Smooth muscle cell (in vitro differentiated cells): Measurements from ENCODE around the gene KRT35. TPM values are rescaled to one million over a fixed set of nuclear protein-coding genes. Genes with fewer than 3 reads are reported as not detected.

Experiments used
- DNase-seq: peaks from one replicate; lab custom pipeline; 2025; ENCODE audit not compliant: unreplicated experiment; lab: John Stamatoyannopoulos, UW
- H2AFZ ChIP-seq: fragments of 200-600 bp; sonication (generic); 2 replicates; pipeline ENCODE4 v1.6.0; 2016; ENCODE audit warnings: antibody characterized with exemption, low read depth, mild to moderate bottlenecking
- H3F3A ChIP-seq: fragments of 200-600 bp; sonication (generic); 2 replicates; pipeline ENCODE4 v1.6.0; 2017; ENCODE audit warnings: antibody characterized with exemption, low read depth
- H3K27ac ChIP-seq: fragments of 200-600 bp; sonication (generic); 2 replicates; pipeline ENCODE4 v1.5.1; 2016; ENCODE audit warnings: low read depth, mild to moderate bottlenecking
- H3K27me3 ChIP-seq: fragments of 200-600 bp; sonication (generic); 2 replicates; pipeline ENCODE4 v1.6.1; 2016; ENCODE audit warnings: low read depth, mild to moderate bottlenecking
- H3K36me3 ChIP-seq: fragments of 200-600 bp; sonication (generic); 2 replicates; pipeline ENCODE4 v1.5.1; 2016; ENCODE audit warnings: low read depth
- H3K4me1 ChIP-seq: fragments of 200-600 bp; sonication (generic); 2 replicates; pipeline ENCODE4 v1.5.1; 2016; ENCODE audit warnings: low read depth
- H3K4me2 ChIP-seq: fragments of 200-600 bp; sonication (generic); 2 replicates; pipeline ENCODE4 v1.6.0; 2016; ENCODE audit warnings: mild to moderate bottlenecking
- H3K4me3 ChIP-seq: fragments of 200-600 bp; sonication (generic); 2 replicates; pipeline ENCODE4 v1.5.1; 2016; ENCODE audit warnings: mild to moderate bottlenecking
- H3K79me2 ChIP-seq: fragments of 200-600 bp; sonication (generic); 2 replicates; pipeline ENCODE4 v1.6.0; 2016; ENCODE audit warnings: low read depth, mild to moderate bottlenecking
- H3K9ac ChIP-seq: fragments of 200-600 bp; sonication (generic); 2 replicates; pipeline ENCODE4 v1.6.0; 2016; ENCODE audit warnings: low read depth
- H3K9me3 ChIP-seq: fragments of 200-600 bp; sonication (generic); replicated peaks from 2 replicates; pipeline ENCODE4 v1.5.1; 2016; ENCODE audit warnings: low read depth
- H4K20me1 ChIP-seq: fragments of 200-600 bp; sonication (generic); 2 replicates; pipeline ENCODE4 v1.6.0; 2016; ENCODE audit warnings: low read depth
- CTCF ChIP-seq: fragments of 200-600 bp; sonication (generic); IDR thresholded peaks from 2 replicates; pipeline ENCODE4 v1.5.1; 2017; ENCODE audit warnings: borderline replicate concordance, mild to moderate bottlenecking, antibody characterized with exemption; ENCODE audit not compliant: insufficient read depth, poor library complexity, severe bottlenecking
- WGBS: methylation state at CpG from one replicate; pipeline ENCODE4 v1.1.7; 2016; ENCODE audit warnings: low lambda C conversion rate; 5-methylcytosine and 5-hydroxymethylcytosine counted together
- polyA plus RNA-seq: library from polyadenylated mRNA; unstranded; fragments of >200 nt; fragmentation: Nextera tagmentation; extraction: Ambion mirVana; gene quantifications from 2 replicates; pipeline ENCODE4 v1.2.1, GENCODE V29; 2016
- total RNA-seq: library from RNA; depleted of rRNA; stranded (reverse); fragments of >200 nt; gene quantifications from 2 replicates; pipeline ENCODE4 v1.2.3, GENCODE V29; 2014

The KRT35 gene
- total and polyA plus RNA-seq, 2 experiments from 2014 or later = not detected

GRCh38 chr17:41505007-41505808 is 24.3 kb upstream of the KRT35 start, which contains the start of gene KRT13:
KRT13 (minus strand) TSS chr17:41505612; CDS start chr17:41505550, 62 bp downstream.
- Histone ChIP-seq H3K27me3 (no peaks in the 10 kb centered on the region), H3K9ac (no peak within 1 kb of the TSS), H3K4me1 (no peaks in the 10 kb centered on the region), H3K9me3 (no peaks in the 10 kb centered on the region), H4K20me1 (no peaks in the 10 kb centered on the region), H3K36me3 (no peaks in the 10 kb centered on the region), H2AFZ (no peak within 1 kb of the TSS), H3K4me2 (no peak within 1 kb of the TSS), H3K79me2 (no peaks in the 10 kb centered on the region), H3F3A (no peaks in the 10 kb centered on the region), H3K27ac (no peak within 1 kb of the TSS), H3K4me3 (no peak within 1 kb of the TSS)
- DNase-seq = no peak
- no peak for TF ChIP-seq CTCF
- 91% methylated on average over 17 of the region's 17 CpGs for WGBS

GRCh38 chr17:41504246-41504977 is 23.5 kb upstream of the KRT35 start:
- DNase-seq = no peak

GRCh38 chr17:41503202-41503601 is 22.3 kb upstream of the KRT35 start:
- no peak overlapping the region for H3K4me2 ChIP-seq
- whole genome bisulfite sequencing = 98% methylated on average over 9 of the region's 9 CpGs
- H3K27ac ChIP-seq = no peak overlapping the region
- H2AFZ ChIP-seq = no peak overlapping the region
- no peaks in the 10 kb centered on the region for H3K79me2 ChIP-seq
- H3K9ac ChIP-seq = no peak overlapping the region
- H3K4me1 ChIP-seq = no peaks in the 10 kb centered on the region
- no peaks in the 10 kb centered on the region for H3K27me3 ChIP-seq
- TF ChIP-seq CTCF = no peak
- no peaks in the 10 kb centered on the region for H4K20me1 ChIP-seq
- no peak for DNase-seq
- no peak overlapping the region for H3K4me3 ChIP-seq
- H3K36me3 ChIP-seq = no peaks in the 10 kb centered on the region
- no peaks in the 10 kb centered on the region for H3F3A ChIP-seq
- H3K9me3 ChIP-seq = no peaks in the 10 kb centered on the region

More at GRCh38 chr17:41504246-41504977, 23.5 kb upstream of the KRT35 start:
- H3K4me1 ChIP-seq = no peaks in the 10 kb centered on the region
- no peak for TF ChIP-seq CTCF
- no peaks in the 10 kb centered on the region for H3K36me3 ChIP-seq
- no peak overlapping the region for H3K27ac ChIP-seq
- 73% methylated on average over 8 of the region's 8 CpGs for WGBS
- H3K79me2 ChIP-seq = no peaks in the 10 kb centered on the region
- no peaks in the 10 kb centered on the region for H3K9me3 ChIP-seq
- H2AFZ ChIP-seq = no peak overlapping the region
- H4K20me1 ChIP-seq = no peaks in the 10 kb centered on the region
- H3K27me3 ChIP-seq = no peaks in the 10 kb centered on the region
- no peak overlapping the region for H3K4me3 ChIP-seq
- no peak overlapping the region for H3K4me2 ChIP-seq
- H3F3A ChIP-seq = no peaks in the 10 kb centered on the region
- no peak overlapping the region for H3K9ac ChIP-seq
